GM19455 (cell line): ENCODE measurements around the gene OR6C65.

Experiments used
- ATAC-seq: cut with Tn5 transposase; IDR thresholded peaks from one replicate; pipeline ENCODE4 v1.9.1; 2021; ENCODE audit not compliant: unreplicated experiment

OR6C65 gene

GRCh38 chr12:55445357-55445756 is 45.0 kb downstream of the OR6C65 start:
- no peak for ATAC-seq

GRCh38 chr12:55446326-55446725 is 46.0 kb downstream of the OR6C65 start:
- ATAC-seq: no peak

- ATAC-seq: no peak
Measured at GRCh38 chr12:55448825-55449224, 48.5 kb downstream of the OR6C65 start.
